DND-41 (cell line): ENCODE results near the gene CACNA2D3.
A peak's percentile ranks its signal among the peaks of the same experiment; 100 is the strongest.

Experiments used
- ATAC-seq: fragments of 200-7000 bp; cut with Tn5 transposase; 3 replicates; pipeline ENCODE4 v1.9.1; 2021; ENCODE audit warnings: low read depth; ENCODE audit not compliant: insufficient read depth
- DNase-seq: peaks from one replicate; pipeline ENCODE4 v3.0.0-alpha.2; 2020
- H2AFZ ChIP-seq: 2 replicates; pipeline ENCODE4 v1.6.0; 2012; ENCODE audit warnings: low read depth, low read length
- H3K27ac ChIP-seq: 2 replicates; pipeline ENCODE4 v1.5.1; 2012; ENCODE audit warnings: low read length, inconsistent platforms
- H3K27me3 ChIP-seq: fragments of 200-600 bp; sonication (generic); 2 replicates; pipeline ENCODE4 v1.6.0; 2012; ENCODE audit warnings: low read length, mild to moderate bottlenecking, inconsistent platforms; ENCODE audit not compliant: insufficient read depth, poor library complexity
- H3K36me3 ChIP-seq: 2 replicates; pipeline ENCODE4 v1.5.1; 2012; ENCODE audit warnings: low read length, inconsistent platforms; ENCODE audit not compliant: insufficient read depth
- H3K4me1 ChIP-seq: 2 replicates; pipeline ENCODE4 v1.5.1; 2012; ENCODE audit warnings: mild to moderate bottlenecking, low read length; ENCODE audit not compliant: insufficient read depth
- H3K4me2 ChIP-seq: 2 replicates; pipeline ENCODE4 v1.6.0; 2012; ENCODE audit warnings: mild to moderate bottlenecking, moderate library complexity, low read length, inconsistent platforms; ENCODE audit not compliant: insufficient read depth
- H3K4me3 ChIP-seq, 2 experiments: fragments of 200-600 bp in 1 of 2; shearing (Covaris generic) in 1 of 2; 2 replicates each; pipeline ENCODE4 v1.5.1; 2012 to 2016; ENCODE audit warnings: inconsistent platforms in 2 of 2, low read length in 2 of 2, mild to moderate bottlenecking in 2 of 2, low read depth in 1 of 2, moderate library complexity in 1 of 2
- H3K79me2 ChIP-seq: 2 replicates; pipeline ENCODE4 v1.6.0; 2012; ENCODE audit warnings: low read length, inconsistent platforms; ENCODE audit not compliant: insufficient read depth
- H3K9ac ChIP-seq: 2 replicates; pipeline ENCODE4 v1.6.0; 2012; ENCODE audit warnings: low read depth, mild to moderate bottlenecking, inconsistent platforms, low read length, moderate library complexity
- H3K9me3 ChIP-seq: 2 replicates; pipeline ENCODE4 v1.5.1; 2012; ENCODE audit warnings: low read length, moderate library complexity, mild to moderate bottlenecking, inconsistent platforms; ENCODE audit not compliant: insufficient read depth, severe bottlenecking
- H4K20me1 ChIP-seq: 2 replicates; pipeline ENCODE4 v1.6.0; 2012; ENCODE audit warnings: low read length; ENCODE audit not compliant: insufficient read depth
- CTCF ChIP-seq: IDR thresholded peaks from 2 replicates; pipeline ENCODE4 v1.5.1; 2012; ENCODE audit warnings: borderline replicate concordance, low read length, moderate library complexity, mild to moderate bottlenecking; ENCODE audit not compliant: poor library complexity, severe bottlenecking; ENCODE audit errors: extremely low read depth
- EZH2 ChIP-seq: IDR thresholded peaks from 3 replicates; pipeline ENCODE4 v1.6.1; 2012; ENCODE audit warnings: borderline replicate concordance, low read depth, mild to moderate bottlenecking, moderate library complexity, low read length, inconsistent platforms; ENCODE audit not compliant: severe bottlenecking

CACNA2D3 gene

DNA sequence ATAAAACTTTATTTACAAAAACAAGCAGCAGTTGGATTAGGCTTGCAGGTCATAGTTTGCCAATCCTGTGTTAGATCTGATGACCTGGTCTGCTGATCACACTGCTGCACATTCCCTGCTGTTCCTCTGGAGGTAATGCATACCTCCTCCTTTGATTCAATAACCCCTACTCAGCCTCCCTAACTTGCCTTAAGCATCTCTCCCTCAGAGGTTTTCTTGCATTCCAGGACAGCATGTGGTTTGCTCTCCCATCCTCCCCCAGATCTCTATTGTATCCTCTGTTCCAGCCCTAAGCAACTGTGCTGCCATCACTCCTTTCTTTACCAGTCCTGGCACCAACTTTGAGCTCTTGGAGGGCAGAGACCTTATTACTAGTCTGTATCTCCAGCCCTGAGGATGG is 63.4 kb downstream of the CACNA2D3 start:
- Histone ChIP-seq H3K4me3 (no peak overlapping the region), H3K79me2 (no peaks in the 10 kb centered on the region), H3K4me1 (no peaks in the 10 kb centered on the region), H4K20me1 (peaks cover 3% of the 10 kb centered on the region; the same call in 1 of the 2 replicates), H3K27ac (no peak overlapping the region), H3K27me3 (no peaks in the 10 kb centered on the region), H3K9me3 (no peaks in the 10 kb centered on the region), H3K36me3 (no peaks in the 10 kb centered on the region), H2AFZ (no peak overlapping the region), H3K4me2 (no peak overlapping the region), H3K9ac (no peak overlapping the region)
- no peak for TF ChIP-seq CTCF
- TF ChIP-seq EZH2, result no peak
- no peak for ATAC-seq
- no peak for DNase-seq

DNA sequence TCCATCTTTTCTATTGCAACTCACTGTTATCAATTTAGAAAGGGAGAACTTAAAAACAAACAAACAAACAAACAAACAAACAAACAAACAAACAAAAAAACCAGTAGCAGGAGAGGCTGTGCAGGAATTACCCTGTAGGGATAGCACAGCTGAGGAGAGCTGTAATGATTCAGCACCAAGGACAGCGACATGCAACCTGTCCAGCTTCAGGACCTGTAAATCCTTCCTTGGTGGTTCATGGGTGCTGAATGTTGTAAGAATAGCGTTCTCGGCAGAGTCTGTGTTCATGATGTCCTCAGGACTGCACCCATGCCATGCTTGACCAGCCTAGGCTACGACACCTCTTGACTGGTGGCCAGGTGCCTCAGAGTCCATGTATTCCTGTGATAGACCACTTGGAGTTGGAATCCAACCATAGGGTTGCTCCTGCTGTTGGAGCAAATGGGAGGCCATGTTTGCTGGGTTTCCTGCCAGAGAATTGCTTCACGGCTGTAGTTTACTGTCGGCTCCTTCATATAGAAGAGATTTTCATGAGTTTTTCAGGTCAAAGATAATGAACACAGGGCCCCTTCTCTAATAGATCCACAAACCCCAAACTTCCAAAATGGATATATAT is 65.9 kb downstream of the CACNA2D3 start:
- Histone ChIP-seq H3K27ac (no peak overlapping the region), H3K4me1 (no peaks in the 10 kb centered on the region), H3K79me2 (no peaks in the 10 kb centered on the region), H2AFZ (no peak overlapping the region), H3K4me3 (no peak overlapping the region), H4K20me1 (peaks cover 3% of the 10 kb centered on the region; the same call in 1 of the 2 replicates), H3K36me3 (no peaks in the 10 kb centered on the region), H3K9me3 (no peaks in the 10 kb centered on the region), H3K27me3 (no peaks in the 10 kb centered on the region), H3K4me2 (no peak overlapping the region), H3K9ac (no peak overlapping the region)
- TF ChIP-seq CTCF, result no peak
- no peak for TF ChIP-seq EZH2
- DNase-seq (peak; percentile 68), ATAC-seq (peak; percentile 91)

DNA sequence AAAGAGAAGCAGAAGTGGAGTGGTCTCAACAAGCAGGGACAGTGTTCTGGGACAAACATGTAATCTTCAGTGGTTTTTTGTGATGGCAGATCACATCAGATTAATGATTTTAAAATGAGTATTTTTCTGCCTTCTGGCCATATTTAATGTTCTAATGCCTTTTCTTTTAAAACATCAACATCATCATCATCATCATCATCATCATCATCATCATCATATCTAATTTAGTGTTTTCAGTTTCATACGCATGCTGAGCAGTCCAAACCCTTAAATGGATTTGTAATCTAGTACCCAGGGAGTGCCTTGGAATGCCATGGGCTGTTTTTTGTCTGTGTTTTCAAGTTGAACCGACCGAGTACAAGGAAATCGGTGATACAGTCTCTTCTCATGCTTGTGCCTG is 68.9 kb downstream of the CACNA2D3 start:
- H3K4me3 ChIP-seq, result no peak overlapping the region
- H4K20me1 ChIP-seq, result peaks cover 3% of the 10 kb centered on the region; the same call in 1 of the 2 replicates
- no peak overlapping the region for H3K4me2 ChIP-seq
- no peaks in the 10 kb centered on the region for H3K36me3 ChIP-seq
- H2AFZ ChIP-seq, result no peak overlapping the region
- H3K9ac ChIP-seq, result no peak overlapping the region
- DNase-seq, result no peak
- H3K79me2 ChIP-seq, result no peaks in the 10 kb centered on the region
- TF ChIP-seq EZH2 (no peak), CTCF (no peak)
- no peak for ATAC-seq
- H3K27me3 ChIP-seq, result no peaks in the 10 kb centered on the region
- H3K9me3 ChIP-seq, result no peaks in the 10 kb centered on the region
- H3K27ac ChIP-seq, result no peak overlapping the region
- H3K4me1 ChIP-seq, result no peaks in the 10 kb centered on the region
